ENCODE results near the gene GMNN. TPM values are rescaled to one million over a fixed set of nuclear protein-coding genes. Genes with fewer than 3 reads are reported as not detected.
"Not testable (repeated sequence)": the region's sequence is repeated elsewhere in the genome, so short reads cannot be mapped to it uniquely, and the experiment has no call there.

GMNN gene
- total and polyA plus RNA-seq, 8 donors, result 2.7 to 142 (median 29.3) TPM; not detected in 1

GRCh38 chr6:24744911-24745310 is 29.8 kb upstream of the GMNN start:
- Histone ChIP-seq H3K4me3 (no peak overlapping the region), H3K36me3 (no peaks in the 10 kb centered on the region), H3K4me1 (peaks cover 0 to 16% (median 0%) of the 10 kb centered on the region in 4 donors), H3K9me3 (no peaks in the 10 kb centered on the region), H3K27me3 (no peaks in the 10 kb centered on the region), H3K27ac (peak overlapping the region in 1 of 5 donors; percentile 77)
- intact Hi-C loops (cut with DNase I; ENCODE audit: low total_unique reads), result no loop called here
- WGBS, 5 donors, result 73 to 89% (median 81%) methylated on average over 5 of the region's 5 CpGs
- no peak for DNase-seq
- TF ChIP-seq POLR2A (IDR thresholded peaks at IDR 0.05) (no peak), POLR2AphosphoS5 (IDR thresholded peaks at IDR 0.05) (no peak), EP300 (IDR thresholded peaks at IDR 0.05) (no peak), CTCF (IDR thresholded peaks at IDR 0.05) (no peak)

DNA sequence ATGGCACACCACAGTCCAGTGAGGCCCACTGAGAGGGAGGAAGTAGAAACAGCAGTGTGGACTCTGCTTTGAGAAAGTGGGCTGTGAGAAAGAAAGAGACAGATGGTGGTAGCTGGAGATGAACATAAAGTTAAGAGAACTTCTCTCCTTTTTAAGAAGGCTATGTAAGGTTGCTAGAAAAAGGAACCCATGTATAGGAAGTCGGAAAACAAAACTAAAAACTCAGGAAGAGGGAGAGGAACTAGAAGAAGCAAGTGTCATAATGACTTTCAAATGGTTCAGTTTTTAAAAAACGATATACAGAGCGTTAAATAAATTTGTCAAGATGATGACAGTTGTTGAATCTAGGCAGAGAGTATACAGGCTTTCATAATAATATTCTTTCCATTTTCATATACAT is 25.4 kb upstream of the GMNN start:
- Histone ChIP-seq H3K27me3 (no peaks in the 10 kb centered on the region), H3K4me3 (no peak overlapping the region), H3K9me3 (no peaks in the 10 kb centered on the region), H3K27ac (peak overlapping the region in 2 of 5 donors; percentile 44 to 45), H3K4me1 (peaks cover 0 to 6% (median 2%) of the 10 kb centered on the region in 4 donors), H3K36me3 (no peaks in the 10 kb centered on the region)
- intact Hi-C loops (cut with DNase I; ENCODE audit: low total_unique reads), result no loop called here
- TF ChIP-seq CTCF (IDR thresholded peaks at IDR 0.05) (no peak), POLR2AphosphoS5 (IDR thresholded peaks at IDR 0.05) (no peak), EP300 (IDR thresholded peaks at IDR 0.05) (no peak), POLR2A (IDR thresholded peaks at IDR 0.05) (no peak)
- 59 to 82% (median 74%) methylated on average over 3 of the region's 3 CpGs for WGBS, 5 donors
- DNase-seq, result no peak

- WGBS, 5 donors, result 71 to 97% (median 91%) methylated on average over 3 of the region's 3 CpGs
- H3K36me3 ChIP-seq; intact Hi-C loops (cut with DNase I; ENCODE audit: low total_unique reads): not testable (repeated sequence)
These were observed 23.9 kb upstream of the GMNN start for GRCh38 chr6:24750878-24751277.

GRCh38 chr6:24752503-24752902 is 22.2 kb upstream of the GMNN start:
- Histone ChIP-seq H3K27ac (peak overlapping the region; percentile 10 to 76 (median 72)), H3K36me3 (no peaks in the 10 kb centered on the region), H3K4me1 (peaks cover 0 to 6% (median 2%) of the 10 kb centered on the region in 4 donors), H3K9me3 (no peaks in the 10 kb centered on the region), H3K4me3 (no peak overlapping the region), H3K27me3 (no peaks in the 10 kb centered on the region)
- TF ChIP-seq POLR2A (IDR thresholded peaks at IDR 0.05) (no peak), CTCF (IDR thresholded peaks at IDR 0.05) (no peak), POLR2AphosphoS5 (IDR thresholded peaks at IDR 0.05) (peak in 2 of 3 donors; percentile 48 to 63), EP300 (IDR thresholded peaks at IDR 0.05) (no peak)
- intact Hi-C loops (cut with DNase I; ENCODE audit: low total_unique reads), result no loop called here
- peak; percentile 41 to 67 for DNase-seq
- 24 to 36% (median 31%) methylated on average over 2 of the region's 2 CpGs for WGBS, 5 donors

More at GRCh38 chr6:24750878-24751277, 23.9 kb upstream of the GMNN start:
- not testable (repeated sequence) for H3K27ac ChIP-seq, DNase-seq, H3K27me3 ChIP-seq, H3K4me3 ChIP-seq, H3K4me1 ChIP-seq, H3K9me3 ChIP-seq

DNA sequence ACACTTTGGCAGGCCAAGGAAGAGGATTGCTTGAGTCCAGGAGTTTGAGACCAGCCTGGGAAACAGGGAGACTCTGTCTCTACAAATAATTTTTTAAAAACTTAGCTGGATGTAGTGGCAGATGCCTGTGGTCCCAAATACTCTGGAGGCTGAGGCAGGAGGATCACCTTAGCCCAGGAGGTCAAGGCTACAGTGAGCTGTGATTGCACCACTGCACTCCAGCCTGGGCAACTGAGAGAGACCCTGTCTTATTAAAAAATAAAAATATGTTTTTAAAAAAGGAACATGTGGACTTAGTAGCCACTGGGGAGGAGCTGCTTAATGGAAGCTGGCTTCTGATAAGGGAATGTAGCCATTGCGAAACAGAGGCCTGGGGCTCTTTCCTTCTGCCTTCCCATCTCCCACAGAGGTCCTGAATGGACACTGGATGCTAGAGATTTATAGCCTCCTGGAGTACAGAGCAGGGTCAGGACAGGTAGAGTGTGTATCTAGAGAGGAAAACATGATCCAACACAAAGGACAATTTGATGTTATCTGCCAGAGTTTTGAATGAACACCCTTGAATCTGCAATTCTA is 21.7 kb upstream of the GMNN start:
- H3K27ac ChIP-seq, result peak overlapping the region; percentile 10 to 76 (median 72)
- peak in 1 of 2 donors; percentile 13 for DNase-seq
- intact Hi-C loops (cut with DNase I; ENCODE audit: low total_unique reads), result no loop called here

More for the DNA sequence above, 21.7 kb upstream of the GMNN start:
- H3K36me3 ChIP-seq, result no peaks in the 10 kb centered on the region
- H3K9me3 ChIP-seq, result no peaks in the 10 kb centered on the region
- no peaks in the 10 kb centered on the region for H3K27me3 ChIP-seq
- peaks cover 0 to 6% (median 2%) of the 10 kb centered on the region in 4 donors for H3K4me1 ChIP-seq
- TF ChIP-seq POLR2AphosphoS5 (IDR thresholded peaks at IDR 0.05), result no peak
- TF ChIP-seq CTCF (IDR thresholded peaks at IDR 0.05), result no peak
- no peak for TF ChIP-seq EP300 (IDR thresholded peaks at IDR 0.05)
- no peak for TF ChIP-seq POLR2A (IDR thresholded peaks at IDR 0.05)
- no peak overlapping the region for H3K4me3 ChIP-seq
- WGBS, 5 donors, result 31 to 64% (median 56%) methylated on average over 1 of the region's 1 CpG

All from stomach (tissue), 9 donors.